HG03139 (cell line): ENCODE results near the gene DIP2C.
"Not testable (repeated sequence)": the region's sequence is repeated elsewhere in the genome, so short reads cannot be mapped to it uniquely, and the experiment has no call there.

Experiments
- ATAC-seq: cut with Tn5 transposase; IDR thresholded peaks from one replicate; pipeline ENCODE4 v1.9.1; 2021; ENCODE audit not compliant: unreplicated experiment

DIP2C gene

GRCh38 chr10:266974-267425 is 422.5 kb downstream of the DIP2C start:
- no peak for ATAC-seq

GRCh38 chr10:265816-266588 is 423.5 kb downstream of the DIP2C start:
- not testable (repeated sequence) for ATAC-seq

- ATAC-seq = not testable (repeated sequence)
Measured at GRCh38 chr10:265074-265440, 424.4 kb downstream of the DIP2C start.

- ATAC-seq = not testable (repeated sequence)
Measured at GRCh38 chr10:264160-265073, 425.1 kb downstream of the DIP2C start.

GRCh38 chr10:260819-261429 is 428.5 kb downstream of the DIP2C start:
- ATAC-seq = no peak

- no peak for ATAC-seq
Measured at GRCh38 chr10:251982-252582, 437.4 kb downstream of the DIP2C start.

GRCh38 chr10:248307-248706 is 441.2 kb downstream of the DIP2C start:
- ATAC-seq = no peak

GRCh38 chr10:247480-247879 is 442.0 kb downstream of the DIP2C start:
- ATAC-seq = no peak

GRCh38 chr10:246431-246830 is 443.0 kb downstream of the DIP2C start:
- ATAC-seq = no peak

GRCh38 chr10:244227-244626 is 445.2 kb downstream of the DIP2C start:
- no peak for ATAC-seq

GRCh38 chr10:241966-242643 is 447.4 kb downstream of the DIP2C start:
- no peak for ATAC-seq

- ATAC-seq = no peak
Measured at GRCh38 chr10:241451-241850, 448.0 kb downstream of the DIP2C start.

- ATAC-seq = no peak
Measured at GRCh38 chr10:239109-239508, 450.4 kb downstream of the DIP2C start.

GRCh38 chr10:235915-236314 is 453.6 kb downstream of the DIP2C start:
- no peak for ATAC-seq

GRCh38 chr10:234708-235406 is 454.6 kb downstream of the DIP2C start:
- no peak for ATAC-seq

- ATAC-seq = no peak
Measured at GRCh38 chr10:232878-233277, 456.6 kb downstream of the DIP2C start.

GRCh38 chr10:232061-232460 is 457.4 kb downstream of the DIP2C start:
- no peak for ATAC-seq

- no peak for ATAC-seq
Measured at GRCh38 chr10:230758-231157, 458.7 kb downstream of the DIP2C start.

- no peak for ATAC-seq
Measured at GRCh38 chr10:228366-228765, 461.1 kb downstream of the DIP2C start.

GRCh38 chr10:227014-227413 is 462.5 kb downstream of the DIP2C start:
- no peak for ATAC-seq
